ENCODE measurements around the gene ESR1. TPM values are rescaled to one million over a fixed set of nuclear protein-coding genes. Genes with fewer than 3 reads are reported as not detected.

Gene ESR1
- total and polyA plus RNA-seq, 2 donors from 2014 or later, result 1.1 to 5.2 TPM

- TF ChIP-seq CTCF (IDR thresholded peaks at IDR 0.05; ENCODE audit: borderline replicate concordance, extremely low read depth, insufficient read depth), result no peak
Observed at GRCh38 chr6:151813858-151814257, 6.4 kb downstream of the ESR1 start.

GRCh38 chr6:151814614-151815013, 7.1 kb downstream of the ESR1 start:
- intact Hi-C loops (cut with DNase I), result no loop called here
- no peaks in the 10 kb centered on the region for H3K9me3 ChIP-seq (ENCODE audit: control insufficient read depth in 2 of 3, insufficient read depth in 1 of 3, low read length in 3 of 3)
- H3K9ac ChIP-seq (ENCODE audit: low read length in 3 of 3), result no peak overlapping the region
- H3K36me3 ChIP-seq (ENCODE audit: control insufficient read depth in 2 of 3, insufficient read depth in 3 of 3, low read length in 3 of 3), result no peaks in the 10 kb centered on the region
- peaks cover 16% of the 10 kb centered on the region for H3K27me3 ChIP-seq (ENCODE audit: control insufficient read depth, insufficient read depth, low read length)
- H3K4me1 ChIP-seq (ENCODE audit: control insufficient read depth in 2 of 3, insufficient read depth in 2 of 3, low read depth in 1 of 3, low read length in 3 of 3), result no peaks in the 10 kb centered on the region
- DNase-seq (no peak), FAIRE-seq (no peak)
- H3K27ac ChIP-seq (ENCODE audit: low read depth in 2 of 2, low read length in 2 of 2), result no peak overlapping the region
- no peak for TF ChIP-seq CTCF (IDR thresholded peaks at IDR 0.05; ENCODE audit: borderline replicate concordance, extremely low read depth, insufficient read depth)
- H3K4me3 ChIP-seq (ENCODE audit: low read length in 3 of 3), result no peak overlapping the region

More at GRCh38 chr6:151813858-151814257, 6.4 kb downstream of the ESR1 start:
- Histone ChIP-seq H3K9ac (ENCODE audit: low read length in 3 of 3) (no peak overlapping the region), H3K4me1 (ENCODE audit: control insufficient read depth in 2 of 3, insufficient read depth in 2 of 3, low read depth in 1 of 3, low read length in 3 of 3) (no peaks in the 10 kb centered on the region), H3K27ac (ENCODE audit: low read depth in 2 of 2, low read length in 2 of 2) (no peak overlapping the region), H3K36me3 (ENCODE audit: control insufficient read depth in 2 of 3, insufficient read depth in 3 of 3, low read length in 3 of 3) (no peaks in the 10 kb centered on the region), H3K9me3 (ENCODE audit: control insufficient read depth in 2 of 3, insufficient read depth in 1 of 3, low read length in 3 of 3) (no peaks in the 10 kb centered on the region), H3K4me3 (ENCODE audit: low read length in 3 of 3) (no peak overlapping the region), H3K27me3 (ENCODE audit: control insufficient read depth, insufficient read depth, low read length) (peaks cover 18% of the 10 kb centered on the region)
- intact Hi-C loops (cut with DNase I), result no loop called here
- FAIRE-seq (no peak), DNase-seq (no peak)

GRCh38 chr6:151822252-151823111, 15.0 kb downstream of the ESR1 start:
- intact Hi-C loops (cut with DNase I), result no loop called here
- DNase-seq (no peak), FAIRE-seq (no peak)
- Histone ChIP-seq H3K9ac (ENCODE audit: low read length in 3 of 3) (no peak overlapping the region), H3K27ac (ENCODE audit: low read depth in 2 of 2, low read length in 2 of 2) (no peak overlapping the region), H3K36me3 (ENCODE audit: control insufficient read depth in 2 of 3, insufficient read depth in 3 of 3, low read length in 3 of 3) (no peaks in the 10 kb centered on the region), H3K4me1 (ENCODE audit: control insufficient read depth in 2 of 3, insufficient read depth in 2 of 3, low read depth in 1 of 3, low read length in 3 of 3) (no peaks in the 10 kb centered on the region), H3K4me3 (ENCODE audit: low read length in 3 of 3) (no peak overlapping the region), H3K9me3 (ENCODE audit: control insufficient read depth in 2 of 3, insufficient read depth in 1 of 3, low read length in 3 of 3) (no peaks in the 10 kb centered on the region), H3K27me3 (ENCODE audit: control insufficient read depth, insufficient read depth, low read length) (no peaks in the 10 kb centered on the region)
- no peak for TF ChIP-seq CTCF (IDR thresholded peaks at IDR 0.05; ENCODE audit: borderline replicate concordance, extremely low read depth, insufficient read depth)

All from kidney (tissue), 14 donors.